MCF 10A (cell line): ENCODE measurements around the gene TCEAL1. TPM values are rescaled to one million over a fixed set of nuclear protein-coding genes. Genes with fewer than 3 reads are reported as not detected.
"Not testable (repeated sequence)": the region's sequence is repeated elsewhere in the genome, so short reads cannot be mapped to it uniquely, and the experiment has no call there.

Experiments used
- BruUV-seq: library from RNA; stranded (reverse); fragments of 400-500 nt; replicated peaks from 2 replicates; lab custom pipeline; 2021; lab: Mats Ljungman, UMichigan
- CTCF ChIA-PET: fragments of 300-600 bp; sonication (Branson Sonifier 250); formaldehyde crosslinking; extraction: SDS; loops from one replicate; lab custom pipeline; 2021; ENCODE audit warnings: antibody characterized with exemption, inconsistent platforms; lab: Yijun Ruan, JAX
- POLR2A ChIA-PET: fragments of 300-600, 350-650 bp; sonication (Branson Sonifier 250); formaldehyde crosslinking; extraction: SDS; loops from one replicate; lab custom pipeline; 2020; ENCODE audit warnings: antibody characterized with exemption, inconsistent platforms; lab: Yijun Ruan, JAX
- DNase-seq: peaks from one replicate; pipeline ENCODE4 v3.0.0-alpha.2; 2018; ENCODE audit not compliant: unreplicated experiment
- H3K27ac Mint-ChIP-seq: one replicate; pipeline ENCODE4 v1.8.0; 2022; ENCODE audit warnings: mild to moderate bottlenecking, low read depth, mixed read lengths; ENCODE audit not compliant: unreplicated experiment
- H3K27me3 Mint-ChIP-seq: one replicate; pipeline ENCODE4 v1.8.0; 2022; ENCODE audit warnings: mixed read lengths; ENCODE audit not compliant: insufficient read depth, unreplicated experiment
- H3K36me3 Mint-ChIP-seq: one replicate; pipeline ENCODE4 v1.8.0; 2022; ENCODE audit warnings: mild to moderate bottlenecking, moderate library complexity, mixed read lengths; ENCODE audit not compliant: insufficient read depth, unreplicated experiment
- H3K4me1 Mint-ChIP-seq: one replicate; pipeline ENCODE4 v1.8.0; 2022; ENCODE audit warnings: mixed read lengths; ENCODE audit not compliant: insufficient read depth, unreplicated experiment
- H3K4me3 Mint-ChIP-seq: one replicate; pipeline ENCODE4 v1.8.0; 2022; ENCODE audit warnings: mild to moderate bottlenecking, moderate library complexity, mixed read lengths; ENCODE audit not compliant: unreplicated experiment
- H3K9me3 Mint-ChIP-seq: one replicate; pipeline ENCODE4 v1.8.0; 2022; ENCODE audit warnings: mixed read lengths; ENCODE audit not compliant: unreplicated experiment
- CTCF ChIP-seq: fragments of 200-600 bp; IDR thresholded peaks from one replicate; pipeline ENCODE4 v1.8.0; 2022; ENCODE audit warnings: antibody characterized with exemption, mild to moderate bottlenecking; ENCODE audit not compliant: unreplicated experiment
- intact Hi-C: fragments of 100-400 bp; cut with micrococcal nuclease; formaldehyde crosslinking; loops from 2 replicates; pipeline ENCODE4 v1.14.1; 2022
- total RNA-seq: library from RNA; stranded (reverse); gene quantifications from 2 replicates; pipeline ENCODE4 v1.2.3, GENCODE V29; 2022

TCEAL1 gene
- total RNA-seq, 1 experiment from 2014 or later, result 5.7 TPM

- H3K36me3 Mint-ChIP-seq, result no peaks in the 10 kb centered on the region
- POLR2A ChIA-PET, result interaction anchor here (0.7 kb wide), 1 partner anchor 517 kb away, joined by 3 read pairs; no protein-coding TSS in a partner anchor
- no peaks in the 10 kb centered on the region for H3K4me1 Mint-ChIP-seq
- CTCF ChIA-PET, result no interaction called here
- no TSS peak for BruUV-seq
- peaks cover 41% of the 10 kb centered on the region for H3K27me3 Mint-ChIP-seq
- TF ChIP-seq CTCF, result no peak
- H3K9me3 Mint-ChIP-seq, result peaks cover 1% of the 10 kb centered on the region
- H3K27ac Mint-ChIP-seq, result no peak overlapping the region
- intact Hi-C loops, result no loop called here
- DNase-seq, result no peak
- no peak overlapping the region for H3K4me3 Mint-ChIP-seq
These were observed 11.8 kb downstream of the TCEAL1 start for GRCh38 chrX:103640401-103641155.

DNA sequence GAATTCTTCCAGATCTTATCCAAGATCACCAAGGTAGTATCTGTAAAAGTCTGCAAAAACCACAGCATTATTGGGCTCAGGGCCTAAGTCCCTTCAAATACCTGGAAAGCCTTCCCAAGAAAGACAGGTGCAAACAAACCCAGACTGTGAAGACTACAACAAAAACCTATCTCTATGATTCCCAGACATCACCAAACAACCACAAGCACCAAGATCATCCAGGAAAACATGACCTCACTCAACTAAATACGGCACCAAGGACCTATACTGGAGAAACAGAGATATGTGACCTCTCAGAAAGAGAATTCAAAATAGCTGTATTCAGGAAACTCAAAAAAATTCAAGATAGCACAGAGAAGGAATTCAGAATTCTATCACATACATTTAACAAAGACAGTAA is 15.3 kb downstream of the TCEAL1 start:
- H3K4me1 Mint-ChIP-seq, result no peaks in the 10 kb centered on the region
- H3K4me3 Mint-ChIP-seq, result no peak overlapping the region
- BruUV-seq, result no TSS peak
- intact Hi-C loops, result no loop called here
- H3K27me3 Mint-ChIP-seq, result peaks cover 60% of the 10 kb centered on the region
- ChIA-PET CTCF (interaction anchor here (0.6 kb wide), 1 partner anchor 371 kb away, joined by 3 read pairs; no protein-coding TSS in a partner anchor), POLR2A (no interaction called here)
- no peak overlapping the region for H3K27ac Mint-ChIP-seq
- TF ChIP-seq CTCF, result no peak
- no peak for DNase-seq
- peaks cover 16% of the 10 kb centered on the region for H3K9me3 Mint-ChIP-seq
- no peaks in the 10 kb centered on the region for H3K36me3 Mint-ChIP-seq

DNA sequence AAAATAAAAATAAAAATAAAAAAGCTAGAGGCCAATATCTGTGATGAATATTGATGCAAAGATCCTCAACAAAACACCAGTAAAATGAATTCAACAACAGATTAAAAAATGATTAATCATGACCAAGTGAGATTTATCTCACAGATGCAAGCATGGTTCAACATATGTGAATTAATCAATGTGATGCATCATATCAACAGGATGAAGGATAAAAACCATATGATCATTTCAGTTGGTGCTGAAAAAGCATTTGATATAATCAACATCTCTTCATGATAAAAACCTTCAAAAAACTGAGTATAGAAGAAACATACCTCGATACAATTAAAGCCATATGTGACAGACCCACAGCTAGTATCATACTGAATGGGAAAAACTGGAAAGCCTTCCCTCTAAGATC is 18.9 kb downstream of the TCEAL1 start:
- H3K36me3 Mint-ChIP-seq, result no peaks in the 10 kb centered on the region
- peaks cover 56% of the 10 kb centered on the region for H3K27me3 Mint-ChIP-seq
- ChIA-PET CTCF (no interaction called here), POLR2A (interaction anchor here (0.7 kb wide), 1 partner anchor 9 kb away, joined by 3 read pairs; no protein-coding TSS in a partner anchor)
- no peak overlapping the region for H3K4me3 Mint-ChIP-seq
- H3K27ac Mint-ChIP-seq, result no peak overlapping the region
- DNase-seq, result no peak
- peaks cover 21% of the 10 kb centered on the region for H3K9me3 Mint-ChIP-seq
- intact Hi-C loops, result no loop called here
- no TSS peak for BruUV-seq
- no peaks in the 10 kb centered on the region for H3K4me1 Mint-ChIP-seq
- TF ChIP-seq CTCF, result no peak

GRCh38 chrX:103651151-103651773 is 22.5 kb downstream of the TCEAL1 start:
- H3K27me3 Mint-ChIP-seq, result peaks cover 26% of the 10 kb centered on the region
- no peaks in the 10 kb centered on the region for H3K36me3 Mint-ChIP-seq
- H3K4me1 Mint-ChIP-seq, result no peaks in the 10 kb centered on the region
- no peak for DNase-seq
- ChIA-PET POLR2A (interaction anchor here (1.3 kb wide), 1 partner anchor 21 kb away, joined by 4 read pairs; no protein-coding TSS in a partner anchor), CTCF (no interaction called here)
- H3K9me3 Mint-ChIP-seq, result peaks cover 13% of the 10 kb centered on the region
- no peak overlapping the region for H3K27ac Mint-ChIP-seq
- TF ChIP-seq CTCF, result no peak
- H3K4me3 Mint-ChIP-seq, result no peak overlapping the region
- BruUV-seq, result no TSS peak
- intact Hi-C loops, result no loop called here

DNA sequence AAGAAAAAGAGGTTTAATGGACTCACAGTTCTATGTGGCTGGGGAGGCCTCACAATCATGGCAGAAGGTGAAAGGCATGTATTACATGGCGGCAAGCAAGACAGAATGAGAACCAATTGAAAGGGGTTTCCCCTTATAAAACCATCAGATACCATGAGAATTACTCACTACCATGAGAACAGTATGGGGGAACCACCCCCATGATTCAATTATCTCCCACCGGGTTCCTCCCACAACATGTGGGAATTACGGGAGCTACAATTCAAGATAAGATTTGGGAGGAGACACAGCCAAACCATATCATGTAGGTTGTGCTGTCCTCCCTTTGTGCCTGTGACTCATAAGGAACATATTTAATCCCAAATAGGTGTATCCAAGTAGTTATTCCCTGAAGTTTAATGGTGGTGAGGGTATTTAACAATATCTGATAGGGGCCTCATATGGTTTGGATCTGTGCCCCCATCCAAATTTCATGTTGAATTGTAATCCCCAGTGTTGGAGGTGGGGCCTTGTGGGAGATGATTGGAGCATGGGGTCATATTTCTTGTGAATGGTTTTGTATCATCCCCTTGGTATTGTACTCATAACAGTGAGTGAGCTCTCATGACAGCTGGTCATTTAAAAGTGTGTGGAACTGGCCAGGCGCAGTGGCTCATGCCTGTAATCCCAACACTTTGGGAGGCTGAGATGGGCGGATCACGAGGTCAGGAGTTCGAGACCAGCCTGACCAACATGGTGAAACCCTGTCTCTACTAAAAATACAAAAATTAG is 26.6 kb downstream of the TCEAL1 start:
- H3K4me3 Mint-ChIP-seq, intact Hi-C loops, H3K36me3 Mint-ChIP-seq, DNase-seq, H3K4me1 Mint-ChIP-seq, BruUV-seq, CTCF ChIA-PET: not testable (repeated sequence)
- H3K9me3 Mint-ChIP-seq, result peaks cover 11% of the 10 kb centered on the region
- POLR2A ChIA-PET, result interaction anchor here (1.0 kb wide), 1 partner anchor 25 kb away, joined by 4 read pairs; no protein-coding TSS in a partner anchor
- H3K27ac Mint-ChIP-seq, result peak overlapping the region; percentile 39
- peaks cover 20% of the 10 kb centered on the region for H3K27me3 Mint-ChIP-seq
